Epithelial cell of prostate (primary cell): ENCODE data around the gene C12orf42.

ENCODE experiments used
- DNase-seq: peaks from one replicate; pipeline ENCODE4 v3.0.0-alpha.2; 2011; ENCODE audit warnings: low read depth, low spot score
- H3K27ac ChIP-seq: fragments of 450-650 bp; 2 replicates; pipeline ENCODE4 v1.5.1; 2017; ENCODE audit warnings: mild to moderate bottlenecking

The C12orf42 gene

DNA sequence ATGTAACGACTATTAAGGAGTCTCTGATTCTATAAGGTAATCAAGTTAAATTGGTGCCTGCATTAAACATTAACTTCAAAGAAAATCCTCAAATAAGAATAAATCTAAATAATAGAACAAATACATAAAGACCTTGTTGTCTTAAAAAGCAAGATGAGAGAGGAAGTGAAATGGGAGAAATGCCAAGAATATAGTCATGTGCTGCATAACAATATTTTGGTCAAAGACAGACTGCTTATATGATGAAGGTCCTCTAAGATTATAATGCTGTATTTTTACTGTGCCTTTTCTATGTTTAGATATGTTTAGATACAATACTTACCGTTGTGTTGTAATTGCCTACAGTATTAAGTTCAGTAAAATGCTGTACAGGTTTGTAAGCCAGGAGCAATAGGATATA, 213.6 kb downstream of the C12orf42 start:
- no peak overlapping the region for H3K27ac ChIP-seq
- no peak for DNase-seq

DNA sequence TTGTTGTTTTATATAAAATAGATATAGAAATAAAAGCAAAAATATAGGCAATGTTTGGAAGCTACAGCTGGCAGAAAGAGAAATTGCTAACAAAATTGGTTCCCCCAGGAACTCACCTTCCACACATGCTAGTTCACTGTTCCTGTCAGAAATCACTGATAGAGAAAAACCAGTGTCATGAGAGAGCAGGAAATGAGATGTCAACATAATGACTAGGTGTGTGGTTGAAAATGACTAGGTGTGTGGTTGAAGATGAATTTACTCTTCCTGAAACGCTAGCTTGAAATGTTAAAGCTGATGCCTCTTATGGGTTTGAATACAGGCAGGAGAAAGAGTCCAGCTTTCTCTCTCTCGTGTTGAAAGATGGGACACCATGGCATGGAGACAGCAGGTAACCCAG, 216.3 kb downstream of the C12orf42 start:
- DNase-seq = no peak
- no peak overlapping the region for H3K27ac ChIP-seq

DNA sequence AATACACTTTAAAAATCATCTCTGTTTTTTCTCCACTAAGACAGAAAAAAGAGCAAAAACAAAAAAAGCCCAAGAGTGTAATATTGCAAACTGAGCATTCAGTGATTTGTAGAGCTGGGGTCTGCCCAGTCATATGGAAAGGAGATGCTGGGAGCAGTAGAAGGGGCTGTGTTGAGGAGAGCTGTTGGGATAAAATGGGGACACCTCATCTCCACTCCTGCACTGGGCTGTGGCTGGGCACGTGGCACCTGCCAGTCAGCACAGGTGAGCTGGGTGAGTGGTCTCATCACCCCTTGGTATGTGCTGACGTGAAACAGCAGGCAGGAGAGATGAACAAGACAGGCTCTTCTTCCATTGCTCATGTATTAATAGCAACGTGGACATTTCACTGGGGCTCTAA, 217.4 kb downstream of the C12orf42 start:
- no peak for DNase-seq
- H3K27ac ChIP-seq = no peak overlapping the region

DNA sequence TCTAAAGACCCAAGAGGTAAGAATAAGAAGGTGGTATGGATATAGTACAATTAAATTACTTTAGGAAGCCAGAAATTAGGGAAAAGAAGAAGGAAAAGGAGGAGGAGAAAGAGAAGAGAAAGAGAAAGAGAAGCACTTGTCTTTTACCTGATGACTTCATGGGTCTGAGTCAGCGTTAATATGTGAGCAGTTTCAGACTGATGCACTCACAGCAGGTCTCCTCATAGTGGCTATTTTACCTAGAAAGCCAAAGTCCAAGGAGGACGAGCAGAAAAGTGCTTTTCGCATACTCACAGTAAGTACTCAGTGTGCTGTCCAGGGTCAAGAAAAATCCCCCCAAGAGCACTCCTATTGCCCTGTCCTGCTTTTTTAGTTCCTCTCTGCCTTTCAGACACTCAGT, 222.1 kb downstream of the C12orf42 start:
- DNase-seq = no peak
- H3K27ac ChIP-seq = no peak overlapping the region

DNA sequence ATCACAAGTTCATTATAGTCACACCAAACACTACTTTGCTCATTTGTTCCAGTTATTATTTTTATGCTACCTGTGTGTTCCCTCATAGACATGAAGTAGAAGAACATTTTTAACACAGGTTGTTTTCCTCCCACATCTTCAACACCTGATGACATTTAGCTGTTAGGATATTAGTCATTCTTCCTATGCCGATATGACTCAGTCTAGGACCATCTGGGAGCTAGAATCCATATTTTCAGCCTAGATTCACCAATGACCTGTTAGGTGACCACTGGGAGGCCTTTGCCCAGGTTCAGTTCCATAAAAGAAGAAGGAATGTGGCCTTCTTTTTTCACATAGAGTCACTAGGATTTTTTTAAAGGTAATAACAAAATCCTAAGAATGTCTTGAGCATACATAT, 222.8 kb downstream of the C12orf42 start:
- no peak for DNase-seq

DNA sequence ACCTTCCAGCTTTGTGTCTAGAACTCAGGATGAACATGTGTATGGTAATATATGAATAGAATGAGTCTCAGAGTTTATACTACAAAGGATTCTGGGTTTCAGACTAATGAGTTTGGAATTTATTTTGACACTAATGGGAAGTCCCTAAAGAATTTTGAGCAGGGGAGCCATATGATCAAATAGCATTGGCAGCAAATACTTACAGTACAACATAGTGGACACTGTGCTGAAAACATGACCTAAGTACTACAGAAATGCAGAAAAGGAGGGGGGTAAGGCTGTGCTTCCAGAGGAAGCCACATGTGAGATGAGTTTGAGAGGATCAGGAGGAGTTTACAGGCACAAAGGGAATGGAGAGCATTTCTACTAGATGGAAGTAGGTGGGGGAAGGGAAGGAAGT, 225.8 kb downstream of the C12orf42 start:
- no peak overlapping the region for H3K27ac ChIP-seq
- DNase-seq = no peak

More for the DNA sequence above, 222.8 kb downstream of the C12orf42 start:
- no peak overlapping the region for H3K27ac ChIP-seq

DNA sequence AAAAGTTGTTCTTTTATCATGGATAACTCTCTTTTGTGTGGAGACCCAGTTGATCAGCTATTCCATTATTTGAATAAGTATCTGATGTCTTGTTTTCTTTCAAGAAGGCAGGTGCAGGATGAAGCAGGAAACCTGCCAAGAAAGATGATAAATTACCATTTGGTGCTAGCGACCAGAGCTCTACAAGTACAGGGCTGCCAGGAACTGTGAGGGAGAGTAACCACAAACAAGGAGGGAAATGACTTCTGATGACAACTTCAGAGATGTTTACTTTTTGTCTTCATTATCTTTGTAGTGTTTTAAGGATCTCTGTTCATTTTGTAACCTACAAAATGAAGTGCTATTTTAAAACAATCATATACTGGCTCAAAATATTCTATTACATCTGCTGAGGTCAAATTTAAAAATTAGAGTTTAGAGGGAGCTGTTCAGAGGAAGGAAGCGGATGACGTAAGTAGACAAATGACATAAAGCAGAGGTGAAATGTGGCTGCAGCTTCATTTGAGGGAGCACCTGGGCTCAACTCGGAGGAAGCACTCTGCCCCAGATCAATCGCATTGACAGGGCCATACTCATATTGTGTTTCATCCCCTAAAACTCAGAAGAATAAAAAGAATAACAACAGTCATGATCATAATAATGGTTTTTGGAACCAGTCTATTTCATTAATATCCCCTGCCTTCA, 226.8 kb downstream of the C12orf42 start:
- no peak for DNase-seq
- H3K27ac ChIP-seq = no peak overlapping the region

DNA sequence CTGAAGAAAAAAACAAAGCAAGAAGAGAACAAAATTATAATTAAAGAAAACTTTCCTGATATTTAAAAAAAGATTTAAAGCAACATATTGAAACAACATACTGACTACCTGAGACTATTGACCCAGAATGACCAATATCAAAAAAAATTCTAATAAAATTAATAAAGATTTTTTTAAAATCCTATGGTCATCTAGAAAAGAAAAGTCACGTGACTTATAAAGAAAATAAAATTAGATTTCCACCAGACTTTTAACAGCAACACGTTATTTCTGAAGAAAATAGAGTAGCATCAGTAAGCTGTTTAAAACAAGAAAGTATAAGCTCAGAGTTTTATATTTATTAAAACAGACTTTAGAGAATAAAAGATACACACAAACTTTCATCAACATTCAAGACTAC, 238.0 kb downstream of the C12orf42 start:
- no peak for DNase-seq

More for the DNA sequence above, 238.0 kb downstream of the C12orf42 start:
- no peak overlapping the region for H3K27ac ChIP-seq
